ENCODE data around the gene PDZD2.
"Not testable (repeated sequence)": the region's sequence is repeated elsewhere in the genome, so short reads cannot be mapped to it uniquely, and the experiment has no call there.

PDZD2 gene

GRCh38 chr5:32000731-32001130 is 361.8 kb downstream of the PDZD2 start:
- no peak for DNase-seq (ENCODE audit: low read depth in 1 of 2, low spot score in 1 of 2)

DNA sequence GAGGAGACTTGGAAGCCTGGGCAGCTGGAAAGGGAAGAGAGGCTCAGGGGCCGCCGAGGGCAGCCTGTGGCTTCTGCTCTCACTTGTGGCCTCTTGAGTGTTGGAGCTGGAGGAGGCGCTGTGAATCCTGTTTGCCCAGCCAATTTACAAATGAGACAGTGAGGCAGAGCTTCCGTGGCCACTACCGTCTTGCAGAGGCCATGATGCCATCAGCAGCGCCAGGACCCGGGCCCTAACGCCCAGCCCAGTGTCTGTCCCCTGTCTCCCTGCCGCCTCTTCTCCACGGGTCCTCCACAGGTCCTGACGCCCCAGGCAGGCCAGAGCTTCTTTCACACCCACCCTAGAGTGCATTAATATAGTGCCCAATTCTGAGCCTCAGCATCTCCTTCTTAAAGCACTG is 362.4 kb downstream of the PDZD2 start:
- DNase-seq (ENCODE audit: low read depth in 1 of 2, low spot score in 1 of 2): no peak

- DNase-seq (ENCODE audit: low read depth in 1 of 2, low spot score in 1 of 2): no peak
Observed at GRCh38 chr5:32001707-32002106, 362.8 kb downstream of the PDZD2 start.

GRCh38 chr5:32002755-32003154 is 363.8 kb downstream of the PDZD2 start:
- no peak for DNase-seq (ENCODE audit: low read depth in 1 of 2, low spot score in 1 of 2)

- DNase-seq (ENCODE audit: low read depth in 1 of 2, low spot score in 1 of 2): no peak
Observed at GRCh38 chr5:32003981-32004380, 365.1 kb downstream of the PDZD2 start.

- no peak for DNase-seq (ENCODE audit: low read depth in 1 of 2, low spot score in 1 of 2)
Observed at GRCh38 chr5:32004404-32004803, 365.5 kb downstream of the PDZD2 start.

GRCh38 chr5:32008746-32009145 is 369.8 kb downstream of the PDZD2 start:
- no peak for DNase-seq (ENCODE audit: low read depth in 1 of 2, low spot score in 1 of 2)

- DNase-seq (ENCODE audit: low read depth in 1 of 2, low spot score in 1 of 2): no peak
Observed at GRCh38 chr5:32013658-32014057, 374.7 kb downstream of the PDZD2 start.

GRCh38 chr5:32014096-32014745 is 375.3 kb downstream of the PDZD2 start:
- no peak for DNase-seq (ENCODE audit: low read depth in 1 of 2, low spot score in 1 of 2)

GRCh38 chr5:32015262-32015661 is 376.3 kb downstream of the PDZD2 start:
- DNase-seq (ENCODE audit: low read depth in 1 of 2, low spot score in 1 of 2): not testable (repeated sequence)

DNA sequence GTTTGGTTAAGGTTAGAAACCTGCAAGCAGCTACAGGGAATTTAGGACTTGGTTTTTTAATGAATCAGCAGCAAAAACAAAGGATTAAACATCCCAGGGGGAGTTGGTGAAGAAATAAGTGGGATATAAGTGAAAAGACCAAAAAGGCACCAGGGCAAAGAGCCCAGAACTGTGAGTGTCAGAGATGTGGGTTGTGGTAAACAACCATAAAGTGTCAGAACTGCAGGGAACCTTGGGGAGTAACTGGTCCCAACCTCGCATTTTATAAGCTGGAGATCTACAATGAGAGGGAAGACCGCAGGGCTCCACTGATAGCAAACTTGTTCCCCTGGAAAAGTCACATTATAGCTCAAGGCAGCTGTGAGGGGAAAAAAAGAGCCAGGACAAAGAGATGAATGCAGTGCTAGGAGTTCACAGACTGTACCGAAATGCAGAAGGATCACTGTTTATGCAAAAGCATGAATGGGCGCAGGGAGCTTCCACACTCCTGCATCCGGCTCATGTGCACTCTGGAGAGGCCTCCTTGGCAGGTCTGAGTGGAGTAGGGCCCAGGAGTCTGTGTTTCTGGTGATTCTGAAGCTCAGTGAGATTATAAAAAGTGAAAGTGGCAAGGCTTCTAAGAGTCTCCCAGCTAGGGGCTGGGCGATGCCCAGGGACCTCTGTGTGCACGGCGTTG is 378.9 kb downstream of the PDZD2 start:
- DNase-seq (ENCODE audit: low read depth in 1 of 2, low spot score in 1 of 2): no peak

- DNase-seq (ENCODE audit: low read depth in 1 of 2, low spot score in 1 of 2): no peak
Observed at GRCh38 chr5:32018476-32019436, 379.8 kb downstream of the PDZD2 start.

DNA sequence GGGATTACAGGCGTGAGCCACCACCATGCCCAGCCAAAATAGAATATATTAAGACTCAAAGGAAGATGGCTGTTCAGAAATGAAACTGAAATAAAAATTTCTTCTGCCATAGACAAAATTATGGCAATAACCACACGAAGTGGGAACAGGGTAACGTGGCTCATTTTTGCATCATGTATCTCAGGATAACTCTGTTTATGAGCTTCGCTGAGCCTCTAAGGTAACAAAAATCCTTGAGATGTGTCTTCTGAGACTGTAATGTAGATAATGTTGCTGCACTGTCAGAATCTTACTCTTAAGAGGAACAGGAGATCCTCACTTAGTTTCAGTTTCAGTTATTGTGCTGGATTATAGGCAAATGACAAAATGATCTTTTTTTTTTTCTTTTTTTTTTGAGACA is 381.3 kb downstream of the PDZD2 start:
- DNase-seq (ENCODE audit: low read depth in 1 of 2, low spot score in 1 of 2): no peak

DNA sequence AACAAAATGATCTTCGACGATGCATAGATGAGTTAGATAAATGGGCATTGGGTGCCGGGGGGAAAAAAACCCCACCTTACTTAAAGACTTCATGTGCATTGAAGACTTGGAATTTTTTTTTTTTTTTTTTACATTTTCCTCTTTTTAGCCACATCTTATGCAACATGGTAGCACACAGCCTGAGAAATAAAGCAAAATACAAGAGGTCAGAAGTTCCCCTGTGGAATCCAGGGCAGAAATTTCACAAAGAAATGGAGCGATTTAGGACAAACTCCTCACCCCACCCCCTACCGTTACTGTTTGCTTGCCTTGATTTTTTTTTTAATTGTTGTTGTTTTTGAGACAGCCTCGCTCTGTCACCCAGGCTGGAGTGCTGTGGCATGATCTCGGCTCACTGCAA is 382.0 kb downstream of the PDZD2 start:
- DNase-seq (ENCODE audit: low read depth in 1 of 2, low spot score in 1 of 2): no peak

DNA sequence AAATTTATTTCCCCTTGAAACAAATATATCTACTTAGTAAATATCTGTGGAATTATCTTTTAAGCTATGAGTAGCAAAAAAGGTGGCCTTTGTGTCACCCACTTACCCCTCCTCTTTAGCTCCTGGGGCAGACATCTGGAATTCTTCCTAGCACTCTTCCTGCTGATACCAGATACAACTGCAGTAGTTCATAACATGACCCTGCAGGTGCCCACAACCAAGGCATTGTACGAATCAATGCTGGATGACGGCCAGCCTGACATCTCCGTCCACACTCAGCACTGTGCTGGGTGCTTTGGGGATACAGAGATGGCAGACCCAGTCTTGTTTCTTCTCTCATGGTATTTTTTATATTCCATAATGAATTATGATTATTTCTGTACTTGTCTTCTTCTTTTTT is 382.8 kb downstream of the PDZD2 start:
- no peak for DNase-seq (ENCODE audit: low read depth in 1 of 2, low spot score in 1 of 2)

- no peak for DNase-seq (ENCODE audit: low read depth in 1 of 2, low spot score in 1 of 2)
Observed at GRCh38 chr5:32022638-32023037, 383.7 kb downstream of the PDZD2 start.

- DNase-seq (ENCODE audit: low read depth in 1 of 2, low spot score in 1 of 2): no peak
Observed at GRCh38 chr5:32023816-32024215, 384.9 kb downstream of the PDZD2 start.

DNA sequence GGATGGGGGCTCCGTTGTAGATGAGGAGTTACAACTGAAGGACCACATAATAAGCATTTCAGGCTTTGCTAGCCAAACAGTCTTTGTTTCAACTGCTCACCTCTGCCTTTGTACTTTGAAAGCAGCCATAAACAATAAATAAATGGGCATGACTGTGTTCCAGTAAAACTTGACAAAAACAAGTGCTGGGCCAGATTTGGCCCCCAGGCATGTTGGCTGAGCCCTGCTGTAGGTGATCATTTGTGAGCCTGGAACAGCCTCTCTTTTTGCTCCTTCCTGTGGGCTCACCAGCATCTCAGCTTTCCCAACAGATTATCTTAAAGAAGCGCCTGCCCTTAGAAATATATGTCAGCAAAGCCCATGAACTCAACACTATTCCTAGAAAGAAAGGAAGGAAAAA is 385.8 kb downstream of the PDZD2 start:
- DNase-seq (ENCODE audit: low read depth in 1 of 2, low spot score in 1 of 2): no peak

DNA sequence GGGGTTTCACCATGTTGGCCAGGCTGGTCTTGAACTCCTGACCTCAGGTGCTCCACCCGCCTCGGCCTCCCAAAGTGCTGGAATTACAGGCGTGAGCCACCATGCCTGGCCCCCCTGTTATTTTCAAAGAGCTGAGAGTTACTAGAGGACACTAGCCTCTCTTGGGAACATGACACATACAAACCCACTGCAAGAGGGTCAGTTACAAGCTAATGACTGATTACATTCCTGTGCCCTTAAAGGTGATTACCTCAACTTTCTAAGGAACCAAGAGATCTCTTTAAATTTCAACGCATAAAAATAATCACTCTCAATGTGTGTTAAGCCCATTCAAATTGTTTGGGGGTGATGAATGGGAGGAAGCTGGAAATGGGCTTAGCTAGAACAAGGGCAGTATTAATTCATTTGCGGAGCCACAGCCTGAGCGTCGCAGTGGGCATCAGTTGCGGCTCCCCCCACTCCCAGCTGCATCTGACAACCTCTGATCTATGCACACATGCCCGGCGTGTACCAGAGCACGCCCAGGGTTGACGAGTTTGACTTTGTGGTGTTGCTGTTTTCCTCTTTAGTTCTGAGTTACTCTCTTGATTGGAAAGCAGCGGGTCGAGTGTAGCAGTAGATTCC is 388.3 kb downstream of the PDZD2 start:
- DNase-seq (ENCODE audit: low read depth in 1 of 2, low spot score in 1 of 2): no peak

- DNase-seq (ENCODE audit: low read depth in 1 of 2, low spot score in 1 of 2): no peak
Observed at GRCh38 chr5:32027717-32028458, 389.0 kb downstream of the PDZD2 start.

GRCh38 chr5:32029261-32029660 is 390.3 kb downstream of the PDZD2 start:
- DNase-seq (ENCODE audit: low read depth in 1 of 2, low spot score in 1 of 2): no peak
